Cardiac ventricle fibroblast (primary cell): ENCODE measurements around the gene THAP11. TPM values are rescaled to one million over a fixed set of nuclear protein-coding genes. Genes with fewer than 3 reads are reported as not detected.

Source experiments
- total RNA-seq: library from RNA; depleted of rRNA; stranded (reverse); fragments of >200 nt; gene quantifications from 2 replicates; pipeline ENCODE4 v1.2.3, GENCODE V29; 2015

Gene THAP11
- total RNA-seq = 36.1 and 45.9 TPM in 2 replicates

GRCh38 chr16:67841816-67842508 lies at the start of gene THAP11:
Gene THAP11, plus strand, starts transcription at chr16:67842320. Its CDS starts 235 bp downstream, at chr16:67842555.

GRCh38 chr16:67806428-67807147 lies 35.5 kb upstream of the THAP11 start, which contains the start of the genes RANBP10 and TSNAXIP1:
Gene RANBP10, minus strand, starts transcription at chr16:67806560. Its CDS starts 24 bp downstream, at chr16:67806536.
Gene TSNAXIP1, plus strand, starts transcription at chr16:67806889. Its CDS starts 261 bp downstream, at chr16:67807150.

DNA sequence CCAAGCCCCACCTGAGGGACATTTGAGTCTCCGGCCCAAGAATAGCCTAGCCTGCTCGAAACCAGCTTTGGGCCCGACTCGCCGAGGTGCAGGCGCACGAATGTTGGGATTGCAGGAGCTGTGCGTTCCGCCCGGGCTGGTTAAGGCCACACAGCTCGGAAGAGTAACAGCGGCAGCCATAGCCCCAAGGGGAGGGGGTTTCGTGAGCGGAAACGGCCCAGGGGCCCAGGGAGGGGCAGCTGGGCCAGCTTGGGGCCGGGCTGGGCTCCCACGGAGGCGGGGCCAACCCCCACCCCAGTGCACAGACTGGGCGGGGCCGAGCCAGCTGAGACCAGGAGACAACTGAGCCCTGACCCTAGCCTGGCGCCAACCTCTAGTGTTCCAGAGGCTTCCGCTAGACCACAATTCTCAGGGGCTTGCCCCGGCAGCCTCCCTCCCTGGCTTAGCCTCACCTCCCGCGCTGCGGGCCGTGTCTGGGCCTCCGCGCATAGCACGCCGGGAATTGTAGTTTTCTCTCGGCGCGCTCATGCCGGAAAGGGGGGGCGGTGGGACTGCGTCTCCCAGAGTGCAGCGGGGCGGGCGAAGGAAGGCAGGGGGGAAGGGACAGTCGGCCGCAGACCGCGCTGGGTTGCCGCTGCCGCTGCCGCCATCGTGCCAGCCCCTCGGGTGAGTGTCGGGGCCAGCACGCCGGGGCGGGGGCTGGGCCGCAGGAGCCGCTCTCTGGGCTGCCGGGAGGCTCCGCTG lies 4.4 kb downstream of the THAP11 start, which contains the start of gene NUTF2:
Gene NUTF2 (plus strand): TSS at position 614 of the 744 bp plus-strand sequence. CDS start 18,198 bp downstream, outside the sequence.

DNA sequence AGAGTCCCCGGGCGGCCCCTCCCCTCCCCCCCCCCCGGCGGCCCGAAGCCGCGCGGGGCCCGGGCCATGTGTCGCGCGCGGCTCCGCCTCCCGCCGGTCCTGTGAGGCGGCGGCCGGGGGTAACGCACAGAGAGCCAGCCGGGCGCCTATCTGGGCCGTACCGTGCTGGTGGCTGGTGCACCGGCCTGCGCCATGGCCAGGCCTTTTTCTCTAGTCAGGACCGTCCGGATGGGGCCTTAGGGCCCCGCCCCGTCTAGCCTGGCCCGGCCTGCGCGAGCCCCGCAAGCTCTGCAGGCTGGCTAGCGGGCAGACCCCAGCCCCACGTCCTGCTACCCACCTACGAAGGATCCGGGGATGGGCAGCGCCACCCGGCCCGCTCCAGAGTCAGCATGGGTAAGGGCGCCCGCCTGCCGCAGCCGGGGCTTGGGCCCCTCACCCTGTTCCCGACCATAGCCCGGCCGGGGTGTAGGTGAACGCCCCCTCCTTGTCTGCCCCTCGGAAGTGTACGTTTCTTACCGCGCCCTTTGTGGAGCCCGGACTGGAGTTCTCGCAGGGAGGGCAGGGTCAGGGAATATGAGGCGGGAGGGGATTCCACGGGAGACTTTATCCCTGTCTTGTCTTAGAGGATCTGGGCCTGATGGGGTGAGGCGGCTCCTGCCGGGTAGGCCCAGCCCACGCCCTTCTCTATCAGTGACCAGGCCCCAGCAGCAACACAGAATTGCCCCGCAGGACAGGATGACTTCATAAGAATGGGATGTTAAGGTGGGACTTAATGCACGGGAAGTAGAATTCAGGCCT lies 5.1 kb downstream of the THAP11 start, which contains the start of gene CENPT:
Gene CENPT (minus strand): TSS at position 630 of the 798 bp plus-strand sequence. CDS start 13,834 bp downstream, outside the sequence.

DNA sequence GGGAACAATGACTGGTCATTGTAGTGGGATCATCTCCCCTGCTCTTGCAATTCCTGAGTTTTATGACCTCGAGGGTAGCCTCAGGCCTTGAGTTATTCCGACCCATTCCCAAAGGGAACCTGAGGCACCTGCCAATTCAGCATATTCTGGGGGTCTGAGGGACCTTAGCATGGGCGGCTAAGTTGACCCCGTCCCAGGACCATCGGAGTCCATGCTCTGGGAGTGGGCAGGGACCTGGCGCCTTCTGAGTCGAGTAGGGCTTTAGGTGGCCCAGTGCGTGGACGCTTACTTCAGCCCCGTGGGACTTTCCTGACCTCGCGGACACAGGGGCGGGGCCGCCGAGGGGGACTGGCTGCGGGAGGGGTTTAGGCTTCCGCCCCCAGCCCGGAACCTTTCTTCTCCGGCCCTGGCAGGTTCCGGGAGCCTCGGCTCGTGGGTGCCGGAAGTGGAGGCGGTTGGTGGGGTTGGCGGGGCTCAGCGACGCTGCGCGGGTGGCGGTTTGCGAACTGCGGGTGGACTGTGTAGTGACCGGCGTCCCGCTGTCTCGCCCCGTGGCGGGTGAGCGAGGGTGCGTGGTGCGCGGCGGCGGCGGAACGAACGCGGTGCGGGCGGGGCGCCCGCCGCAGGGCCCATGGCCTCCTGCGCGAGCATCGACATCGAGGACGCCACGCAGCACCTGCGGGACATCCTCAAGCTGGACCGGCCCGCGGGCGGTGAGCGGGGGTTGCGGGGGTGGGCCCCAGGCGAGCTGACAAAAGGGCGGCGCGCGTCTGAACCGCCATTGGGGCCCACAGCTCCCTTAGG lies 30.7 kb downstream of the THAP11 start, which contains the start of gene EDC4:
Gene EDC4 (plus strand): TSS at position 422 of the 804 bp plus-strand sequence. CDS start 210 bp downstream, at position 632.

GRCh38 chr16:67884684-67885083 lies 42.6 kb downstream of the THAP11 start, which contains the start of gene NRN1L:
Gene NRN1L, plus strand, starts transcription at chr16:67884885. Its CDS starts 19 bp downstream, at chr16:67884904.

GRCh38 chr16:67892899-67893742 lies 51.0 kb downstream of the THAP11 start, which contains the start of gene PSKH1:
Gene PSKH1, plus strand, starts transcription at chr16:67893254. Its CDS starts 15,496 bp downstream, at chr16:67908750.

Other genes with a start within 250 kb of the THAP11 start
- gene CARMIL2, start 197.2 kb upstream of the THAP11 start, total RNA-seq = 0.05 and 1.5 TPM in 2 replicates
- 12.9 and 15.7 TPM in 2 replicates for gene ACD, start 182.1 kb upstream of the THAP11 start, total RNA-seq
- 0.39 and 0.44 TPM in 2 replicates for gene PARD6A, start 181.4 kb upstream of the THAP11 start, total RNA-seq
- gene ENKD1, start 175.6 kb upstream of the THAP11 start, total RNA-seq = 10.4 and 11.9 TPM in 2 replicates
- 2.4 and 12.9 TPM in 2 replicates for gene C16orf86, start 175.5 kb upstream of the THAP11 start, total RNA-seq
- 8.5 and 11.8 TPM in 2 replicates for gene GFOD2, start 123.0 kb upstream of the THAP11 start, total RNA-seq
- 5.7 and 5.8 TPM in 2 replicates for gene RANBP10, start 35.8 kb upstream of the THAP11 start, total RNA-seq
- 0.15 and 0.62 TPM in 2 replicates for gene TSNAXIP1, start 35.4 kb upstream of the THAP11 start, total RNA-seq
- gene NUTF2, start 4.6 kb downstream of the THAP11 start, total RNA-seq = 65.6 and 89.6 TPM in 2 replicates
- 22.8 and 25.8 TPM in 2 replicates for gene CENPT, start 5.4 kb downstream of the THAP11 start, total RNA-seq
- gene EDC4, start 30.7 kb downstream of the THAP11 start, total RNA-seq = 18.2 and 35.9 TPM in 2 replicates
- gene NRN1L, start 42.6 kb downstream of the THAP11 start, total RNA-seq = not detected in 2 replicates
- gene PSKH1, start 50.9 kb downstream of the THAP11 start, total RNA-seq = 21.5 and 24.1 TPM in 2 replicates
- gene CTRL, start 89.5 kb downstream of the THAP11 start, total RNA-seq = 0.62 TPM in 1 of 2 replicates, not detected in the other
- gene PSMB10, start 94.5 kb downstream of the THAP11 start, total RNA-seq = 42.9 and 45.7 TPM in 2 replicates
- gene LCAT, start 101.8 kb downstream of the THAP11 start, total RNA-seq = 8.5 and 8.9 TPM in 2 replicates
- 32.1 and 42.1 TPM in 2 replicates for gene SLC12A4, start 126.3 kb downstream of the THAP11 start, total RNA-seq
- gene DPEP3, start 138.2 kb downstream of the THAP11 start, total RNA-seq = not detected in 2 replicates
- gene DPEP2, start 157.2 kb downstream of the THAP11 start, total RNA-seq = not detected in 2 replicates
- gene DPEP2NB, start 173.6 kb downstream of the THAP11 start, total RNA-seq = not detected in 2 replicates
- gene DDX28, start 180.9 kb downstream of the THAP11 start, total RNA-seq = 5.5 and 5.8 TPM in 2 replicates
- gene DUS2, start 181.0 kb downstream of the THAP11 start, total RNA-seq = 4.6 and 4.9 TPM in 2 replicates
- 15.7 and 18.8 TPM in 2 replicates for gene NFATC3, start 243.1 kb downstream of the THAP11 start, total RNA-seq